Epithelial cell of proximal tubule (primary cell): ENCODE measurements around the gene MAN2A1. TPM values are rescaled to one million over a fixed set of nuclear protein-coding genes. Genes with fewer than 3 reads are reported as not detected.

ENCODE experiments used
- DNase-seq: peaks from one replicate; pipeline ENCODE4 v3.0.0-alpha.2; 2011; ENCODE audit warnings: low read depth
- H3K4me3 ChIP-seq: 2 replicates; pipeline ENCODE4 v1.5.1; 2011; ENCODE audit warnings: low read depth, mild to moderate bottlenecking, low read length
- CTCF ChIP-seq: conservative IDR thresholded peaks from 2 replicates; pipeline ENCODE4 v1.5.1; 2012; ENCODE audit warnings: low read depth, mild to moderate bottlenecking, low read length
- total RNA-seq: library from RNA; depleted of rRNA; stranded (reverse); fragments of >200 nt; gene quantifications from 2 replicates; pipeline ENCODE4 v1.2.3, GENCODE V29; 2015

The MAN2A1 gene
- total RNA-seq, 1 donor from 2014 or later, result 51.2 TPM

- peak overlapping the region; percentile 89 for H3K4me3 ChIP-seq
- DNase-seq, result no peak
- no peak for TF ChIP-seq CTCF
These were observed 681 bp downstream of the MAN2A1 start for GRCh38 chr5:109690242-109690974.

- peak overlapping the region; percentile 89 for H3K4me3 ChIP-seq
- no peak for DNase-seq
- TF ChIP-seq CTCF, result peak; percentile 79
These were observed 1.3 kb downstream of the MAN2A1 start for GRCh38 chr5:109690975-109691574.

- no peak for DNase-seq
- peak overlapping the region; percentile 89 for H3K4me3 ChIP-seq
- no peak for TF ChIP-seq CTCF
These were observed 2.3 kb downstream of the MAN2A1 start for GRCh38 chr5:109691996-109692395.

- H3K4me3 ChIP-seq, result no peak overlapping the region
- TF ChIP-seq CTCF, result no peak
- no peak for DNase-seq
These were observed 3.1 kb downstream of the MAN2A1 start for GRCh38 chr5:109692852-109693251.

- no peak for TF ChIP-seq CTCF
- no peak overlapping the region for H3K4me3 ChIP-seq
- DNase-seq, result no peak
These were observed 4.0 kb downstream of the MAN2A1 start for GRCh38 chr5:109693535-109694400.

GRCh38 chr5:109694451-109694891, 4.7 kb downstream of the MAN2A1 start:
- no peak for TF ChIP-seq CTCF
- no peak overlapping the region for H3K4me3 ChIP-seq
- DNase-seq, result no peak
